K562 (cell line): ENCODE data around the gene NAPEPLD. TPM values are rescaled to one million over a fixed set of nuclear protein-coding genes. Genes with fewer than 3 reads are reported as not detected.
A peak's percentile ranks its signal among the peaks of the same experiment; 100 is the strongest.

Source experiments
- CTCF ChIP-seq, 3 experiments: IDR thresholded peaks in 2 of 3; conservative IDR thresholded peaks in 1 of 3; 2 replicates each; pipeline ENCODE4 v1.5.1; 2011 to 2012; ENCODE audit warnings: low read length in 3 of 3, mild to moderate bottlenecking in 3 of 3, control low read depth in 2 of 3, improper control_type of control experiment in 1 of 3, inconsistent platforms in 1 of 3, low read depth in 1 of 3, mixed read lengths in 1 of 3, moderate library complexity in 1 of 3; ENCODE audit not compliant: insufficient read depth in 2 of 3
- KAT8 ChIP-seq: fragments of 450-650 bp; IDR thresholded peaks from 2 replicates; pipeline ENCODE4 v1.6.1; 2016; ENCODE audit warnings: low read depth, mild to moderate bottlenecking
- MAX ChIP-seq: sonication (generic); formaldehyde crosslinking; IDR thresholded peaks from 2 replicates; pipeline ENCODE4 v1.9.0; 2022; ENCODE audit warnings: mild to moderate bottlenecking, missing genetic modification reagents
- RAD21 ChIP-seq, 2 experiments: fragments of 250-450 bp in 1 of 2; fragments of 450-650 bp in 1 of 2; sonication (Bioruptor Pico) in 1 of 2; formaldehyde crosslinking in 1 of 2; IDR thresholded peaks in 1 of 2; conservative IDR thresholded peaks in 1 of 2; 2 replicates each; pipeline versions ENCODE4 v1.4.0 to v1.8.0; 2020 to 2022; ENCODE audit warnings: mild to moderate bottlenecking in 2 of 2, moderate library complexity in 1 of 2
- SMC3 ChIP-seq: conservative IDR thresholded peaks from 2 replicates; pipeline ENCODE4 v1.6.1; 2011; ENCODE audit warnings: low read depth, low read length, improper control_type of control experiment; ENCODE audit not compliant: insufficient read depth
- SRSF3 ChIP-seq: fragments of 200-400 bp; formaldehyde crosslinking; IDR thresholded peaks from 2 replicates; pipeline ENCODE4 v1.6.1; 2016; ENCODE audit warnings: mild to moderate bottlenecking, low read length, moderate library complexity; ENCODE audit not compliant: insufficient read depth
- ZNF217 ChIP-seq: sonication (generic); formaldehyde crosslinking; IDR thresholded peaks from 2 replicates; pipeline ENCODE4 v1.8.0; 2022; ENCODE audit warnings: mild to moderate bottlenecking, missing genetic modification reagents
- ZNF592 ChIP-seq: fragments of 450-650 bp; IDR thresholded peaks from 2 replicates; pipeline ENCODE4 v1.6.1; 2017; ENCODE audit warnings: antibody characterized with exemption, mild to moderate bottlenecking
- ZNF644 ChIP-seq: fragments of 200-800 bp; sonication (Bioruptor generic); IDR thresholded peaks from 2 replicates; pipeline ENCODE4 v1.6.1; 2016; ENCODE audit warnings: low read depth, missing genetic modification characterization, missing compliant biosample characterization
- polyA plus RNA-seq, 8 experiments: library from polyadenylated mRNA; depleted of rRNA in 4 of 8; stranded (reverse) in 5 of 8; unstranded in 3 of 8; fragments of >200 nt; fragmentation: Nextera tagmentation in 2 of 8; fragmentation: Illumina TruSeq in 1 of 8; extraction: Ambion mirVana in 2 of 8; extraction: Trizol in 1 of 8; gene quantifications; 2 replicates each; pipeline versions ENCODE4 v1.2.1 to v1.2.3, GENCODE V29; 2011 to 2014; ENCODE audit warnings: inconsistent platforms in 1 of 8, missing spikeins in 1 of 8
- total RNA-seq, 7 experiments: library from RNA; depleted of rRNA in 6 of 7; stranded (reverse); fragments of >200 nt in 6 of 7; fragmentation: Illumina TruSeq in 2 of 7; extraction: Trizol in 2 of 7; gene quantifications; 2 replicates each; pipeline versions ENCODE4 v1.2.1 to v1.2.3, GENCODE V29; 2011 to 2021; ENCODE audit warnings: low replicate concordance in 1 of 7

The NAPEPLD gene
- total and polyA plus RNA-seq, 9 of the 15 experiments (the other 6 are each of a cell fraction or from before 2014, with no cell fraction given), result 3.2 to 11.0 (median 7.5) TPM

- TF ChIP-seq ZNF592 (no peak), MAX (CRISPR knock-in tag) (no peak), RAD21 (CRISPR knock-in tag; conservative IDR thresholded peaks at IDR 0.05 in 1 of 2, IDR thresholded peaks at IDR 0.05 in 1 of 2) (peak in 1 of 2 experiments; percentile 69; a peak in 2 of 4 replicates), SMC3 (0 out of 2 replicates have a peak, but pooled peaks have one; percentile 33), CTCF (IDR thresholded peaks at IDR 0.05 in 2 of 3, conservative IDR thresholded peaks at IDR 0.05 in 1 of 3; ENCODE audit: insufficient read depth in 2 of 3, low read depth in 1 of 3, low read length in 3 of 3) (peak in 1 of 3 experiments; percentile 52; a peak in 2 of 6 replicates), ZNF644 (no peak), SRSF3 (no peak), KAT8 (no peak), ZNF217 (no peak)
Observed at GRCh38 chr7:103094102-103094501, 54.8 kb downstream of the NAPEPLD start (continued).
